Prostate gland (tissue), 2 donors: ENCODE results near the gene CGB2.
"Not testable (repeated sequence)": the region's sequence is repeated elsewhere in the genome, so short reads cannot be mapped to it uniquely, and the experiment has no call there.

Experiments
- POLR2A ChIP-seq: fragments of 450-650 bp; IDR thresholded peaks from one replicate; pipeline ENCODE4 v1.6.1; 2016; ENCODE audit warnings: antibody characterized with exemption, mild to moderate bottlenecking
- POLR2AphosphoS5 ChIP-seq: sonication (generic); formaldehyde crosslinking; IDR thresholded peaks from one replicate; pipeline ENCODE4 v1.6.1; 2017; ENCODE audit warnings: antibody characterized with exemption
- TF ChIP-seq, protein P1 (sequence below), 4 experiments: fragments of 200-600 bp in 2 of 4; fragments of 450-650 bp in 2 of 4; sonication (generic) in 2 of 4; IDR thresholded peaks; 1 replicate in 3 of 4; 2 replicates in 1 of 4; pipeline ENCODE4 v1.5.1; 2016 to 2019; ENCODE audit warnings: antibody characterized with exemption in 4 of 4, mild to moderate bottlenecking in 2 of 4, moderate library complexity in 2 of 4

DNA sequence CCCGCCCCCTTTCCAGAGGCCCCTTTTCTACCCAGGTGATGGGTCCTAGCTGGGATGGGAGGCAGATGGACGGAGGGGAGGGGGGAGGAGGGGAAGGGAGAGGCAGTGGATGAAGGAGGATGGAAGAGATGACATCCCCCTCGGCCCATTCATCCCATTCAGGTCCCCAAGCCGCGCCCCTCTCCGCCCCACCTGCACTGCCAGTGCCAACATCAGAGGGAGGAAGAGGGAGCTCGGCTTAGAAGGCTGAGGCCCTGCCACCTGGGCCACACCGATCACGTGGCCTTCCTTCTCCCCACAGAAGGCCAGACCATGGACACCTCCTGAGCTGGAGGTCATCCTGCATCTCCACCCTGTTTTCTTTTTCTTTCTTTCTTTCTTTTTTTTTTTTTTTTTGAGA, 3.0 kb upstream of the CGB2 start:
- not testable (repeated sequence) for TF ChIP-seq POLR2AphosphoS5, POLR2A
- TF ChIP-seq, protein P1, sequence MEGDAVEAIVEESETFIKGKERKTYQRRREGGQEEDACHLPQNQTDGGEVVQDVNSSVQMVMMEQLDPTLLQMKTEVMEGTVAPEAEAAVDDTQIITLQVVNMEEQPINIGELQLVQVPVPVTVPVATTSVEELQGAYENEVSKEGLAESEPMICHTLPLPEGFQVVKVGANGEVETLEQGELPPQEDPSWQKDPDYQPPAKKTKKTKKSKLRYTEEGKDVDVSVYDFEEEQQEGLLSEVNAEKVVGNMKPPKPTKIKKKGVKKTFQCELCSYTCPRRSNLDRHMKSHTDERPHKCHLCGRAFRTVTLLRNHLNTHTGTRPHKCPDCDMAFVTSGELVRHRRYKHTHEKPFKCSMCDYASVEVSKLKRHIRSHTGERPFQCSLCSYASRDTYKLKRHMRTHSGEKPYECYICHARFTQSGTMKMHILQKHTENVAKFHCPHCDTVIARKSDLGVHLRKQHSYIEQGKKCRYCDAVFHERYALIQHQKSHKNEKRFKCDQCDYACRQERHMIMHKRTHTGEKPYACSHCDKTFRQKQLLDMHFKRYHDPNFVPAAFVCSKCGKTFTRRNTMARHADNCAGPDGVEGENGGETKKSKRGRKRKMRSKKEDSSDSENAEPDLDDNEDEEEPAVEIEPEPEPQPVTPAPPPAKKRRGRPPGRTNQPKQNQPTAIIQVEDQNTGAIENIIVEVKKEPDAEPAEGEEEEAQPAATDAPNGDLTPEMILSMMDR (IDR thresholded peaks at IDR 0.05): not testable (repeated sequence)
